ACHN (cell line): ENCODE data around the gene CAPN1.
"Not testable (repeated sequence)": the region's sequence is repeated elsewhere in the genome, so short reads cannot be mapped to it uniquely, and the experiment has no call there.

Experiments
- DNase-seq: peaks from one replicate; pipeline ENCODE4 v3.0.0-alpha.2; 2015
- in situ Hi-C: cut with HindIII; loops from 2 replicates; pipeline ENCODE4 v1.10.0; 2017; ENCODE audit warnings: low sequenced_read_pairs, low pct_ligation_motif_present, low pct_unique_long_range_greater_than_20kb

CAPN1 gene

DNA sequence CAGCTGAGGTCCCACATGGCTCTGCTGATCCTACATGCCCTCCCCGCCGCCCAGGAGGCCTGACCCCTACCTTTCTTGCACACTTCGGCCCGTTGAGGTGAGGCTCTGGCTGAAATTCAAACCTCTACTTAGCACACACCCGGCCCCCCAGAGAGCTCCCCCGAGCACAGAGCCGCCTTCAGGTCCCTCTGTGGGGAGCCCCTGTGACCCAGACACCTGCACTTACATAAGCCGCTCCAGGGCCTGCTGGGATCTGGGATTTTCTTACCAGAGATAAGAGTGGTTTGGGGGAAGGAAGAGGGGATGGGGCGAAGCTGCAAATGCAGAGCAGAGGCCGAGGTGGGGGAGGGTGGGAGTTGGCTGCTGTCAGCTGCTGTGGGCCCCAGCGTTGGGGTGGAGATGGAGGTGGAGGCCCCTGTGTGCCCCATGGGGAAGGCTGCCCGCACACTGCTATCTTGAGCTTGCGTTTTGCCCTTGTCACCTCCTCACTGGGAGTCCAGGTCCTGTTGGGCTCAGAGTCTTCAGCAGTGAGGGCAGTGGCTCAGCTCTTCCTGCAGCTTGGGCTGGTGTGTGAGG is 30.6 kb downstream of the CAPN1 start:
- in situ Hi-C loops: no loop called here
- no peak for DNase-seq

DNA sequence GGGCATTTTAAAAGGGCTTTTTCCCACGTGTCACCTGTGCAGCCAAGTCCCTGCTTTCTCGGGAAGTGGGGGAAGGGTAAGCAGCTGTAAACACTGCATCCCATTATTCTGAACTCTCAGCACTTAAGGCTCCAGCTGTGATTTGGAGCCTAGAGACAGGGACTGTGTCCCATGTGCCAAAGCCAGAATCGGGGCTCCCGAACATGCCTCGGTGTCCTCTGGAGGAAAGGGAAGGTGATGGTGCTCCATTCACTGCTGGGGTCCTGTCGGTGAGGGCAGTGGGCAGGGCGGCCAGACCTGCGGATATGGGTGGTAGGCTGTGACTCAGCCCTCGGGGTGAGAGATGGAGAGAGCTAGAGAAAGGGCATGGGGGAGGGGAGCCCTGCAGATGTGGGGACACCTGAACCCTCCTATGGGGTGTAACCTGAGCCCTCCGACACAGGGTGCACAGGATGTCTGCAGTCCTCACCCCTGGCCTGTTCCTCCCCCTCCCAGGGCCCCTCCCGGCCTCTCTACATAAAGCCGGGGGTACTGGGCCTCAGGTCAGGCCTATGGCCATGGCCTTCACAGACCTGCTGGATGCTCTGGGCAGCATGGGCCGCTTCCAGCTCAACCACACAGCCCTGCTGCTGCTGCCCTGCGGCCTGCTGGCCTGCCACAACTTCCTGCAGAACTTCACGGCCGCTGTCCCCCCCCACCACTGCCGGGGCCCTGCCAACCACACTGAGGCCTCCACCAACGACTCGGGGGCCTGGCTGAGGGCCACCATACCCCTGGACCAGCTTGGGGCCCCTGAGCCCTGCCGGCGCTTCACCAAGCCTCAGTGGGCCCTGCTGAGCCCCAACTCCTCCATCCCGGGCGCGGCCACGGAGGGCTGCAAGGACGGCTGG is 31.8 kb downstream of the CAPN1 start:
- in situ Hi-C loops: no loop called here
- DNase-seq: no peak

DNA sequence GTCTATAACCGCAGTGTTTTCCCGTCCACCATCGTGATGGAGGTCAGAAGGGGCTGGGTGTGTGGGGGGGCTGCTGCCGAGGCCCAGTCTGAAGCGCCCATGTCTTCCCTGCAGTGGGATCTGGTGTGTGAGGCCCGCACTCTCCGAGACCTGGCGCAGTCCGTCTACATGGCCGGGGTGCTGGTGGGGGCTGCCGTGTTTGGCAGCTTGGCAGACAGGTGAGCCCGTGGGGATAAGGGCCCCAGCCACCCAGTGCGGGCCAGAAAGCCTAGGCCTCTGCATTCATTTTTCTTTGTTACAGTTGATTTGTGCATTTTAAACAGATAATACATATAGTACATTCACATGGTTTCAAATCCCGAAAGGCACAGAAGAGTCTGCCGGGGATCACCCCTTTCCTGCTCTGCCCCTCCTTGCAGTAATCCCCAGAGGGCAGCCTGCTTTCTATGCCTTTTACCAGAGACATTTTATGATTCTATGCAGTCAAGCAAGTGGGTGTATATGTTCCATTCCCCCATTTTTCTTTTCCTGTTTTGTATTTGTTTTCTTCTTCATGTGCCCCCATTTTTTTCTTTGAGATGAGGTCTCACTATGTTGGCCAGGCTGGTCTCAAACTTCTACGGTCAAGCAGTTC is 32.6 kb downstream of the CAPN1 start:
- in situ Hi-C loops: no loop called here
- DNase-seq: no peak

DNA sequence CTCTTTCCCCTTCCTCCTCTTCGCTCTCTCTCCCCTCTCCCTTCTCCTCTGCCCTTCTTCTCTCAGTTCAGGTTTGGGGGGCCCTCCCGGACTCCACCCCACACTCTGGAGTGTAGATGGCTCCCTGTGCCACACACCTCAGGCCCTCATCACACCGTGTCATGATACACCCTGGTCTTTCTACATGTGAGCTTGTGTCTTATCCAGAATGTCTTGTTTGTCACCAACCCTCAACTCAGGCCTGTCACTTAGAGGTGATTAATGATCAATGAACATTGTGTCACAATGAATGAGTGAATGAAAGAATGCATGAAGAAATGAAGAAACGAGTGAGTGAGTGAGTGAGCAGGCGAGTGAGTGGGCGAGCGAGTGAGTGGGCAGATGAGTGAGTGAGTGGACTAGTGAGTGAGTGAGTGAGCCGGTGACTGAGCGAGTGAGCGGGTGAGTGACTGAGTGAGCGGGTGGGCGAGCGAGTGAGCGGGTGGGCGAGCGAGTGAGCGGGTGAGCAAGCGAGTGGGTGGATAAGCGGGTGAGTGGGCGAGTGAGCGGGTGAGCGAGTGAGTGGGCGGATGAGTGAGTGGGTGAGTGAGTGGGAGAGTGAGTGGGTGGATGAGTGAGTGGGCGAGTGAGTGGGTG is 33.8 kb downstream of the CAPN1 start:
- DNase-seq: no peak
- in situ Hi-C loops: no loop called here

DNA sequence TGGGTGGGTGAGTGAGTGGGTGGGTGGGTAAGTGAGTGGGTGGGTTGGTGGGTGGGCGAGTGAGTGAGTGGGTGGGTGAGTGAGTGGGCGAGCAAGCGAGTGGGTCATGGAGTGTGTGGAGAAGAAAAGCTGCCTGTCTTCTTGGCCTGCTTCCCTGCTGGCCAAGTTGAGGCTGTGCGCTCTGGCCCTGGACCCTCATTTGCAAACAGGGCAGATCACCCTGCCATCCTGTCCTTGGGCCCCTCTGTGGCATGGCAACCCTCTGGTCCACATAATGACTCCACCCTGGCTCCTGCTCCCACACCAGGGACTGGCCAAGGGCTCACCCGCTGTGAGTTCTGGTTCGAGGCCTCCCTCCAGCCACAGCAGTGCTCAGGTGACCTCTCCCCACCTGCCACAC is 35.1 kb downstream of the CAPN1 start:
- DNase-seq: no peak
- in situ Hi-C loops: no loop called here

DNA sequence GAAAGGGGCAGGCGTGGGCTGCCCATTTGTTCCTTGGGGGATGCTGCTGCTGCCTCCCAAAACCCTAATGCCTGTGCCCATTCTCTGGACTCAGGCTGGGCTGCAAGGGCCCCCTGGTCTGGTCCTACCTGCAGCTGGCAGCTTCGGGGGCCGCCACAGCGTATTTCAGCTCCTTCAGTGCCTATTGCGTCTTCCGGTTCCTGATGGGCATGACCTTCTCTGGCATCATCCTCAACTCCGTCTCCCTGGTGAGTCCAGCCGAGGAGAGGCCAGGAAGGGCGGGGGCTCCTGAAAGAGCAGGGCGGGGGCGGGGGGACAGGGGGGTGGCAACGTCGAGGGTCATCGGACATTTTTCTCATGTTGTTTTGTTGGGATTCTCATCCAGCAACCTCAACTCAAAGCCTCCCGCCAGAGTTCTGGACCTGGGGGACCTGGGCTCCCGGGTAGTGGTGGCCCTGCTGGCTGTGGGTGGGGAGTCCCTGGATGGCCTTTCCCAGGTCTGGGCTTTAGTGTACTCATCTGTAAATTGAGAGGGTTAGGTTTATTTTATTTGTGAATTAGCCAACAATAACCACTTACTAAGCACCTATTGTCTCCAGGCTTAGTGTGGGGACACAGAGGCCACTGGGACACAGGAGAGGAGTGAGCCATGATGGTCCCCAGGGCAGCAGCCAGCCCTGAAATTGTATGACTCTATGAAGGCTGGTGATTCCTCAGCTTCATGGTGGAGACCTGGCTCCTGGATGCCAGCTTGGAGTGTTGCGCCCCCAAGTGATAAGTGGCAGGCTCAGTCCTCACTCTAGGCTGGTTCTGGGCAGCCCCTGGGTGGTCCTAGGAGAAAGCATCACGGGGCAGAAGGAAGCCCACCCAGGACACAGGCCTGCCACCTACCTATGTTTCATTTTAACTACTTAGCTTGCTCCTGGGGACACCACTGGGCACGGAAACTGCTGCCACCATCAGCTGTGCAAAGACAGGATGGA is 36.0 kb downstream of the CAPN1 start:
- in situ Hi-C loops: no loop called here
- DNase-seq: no peak

DNA sequence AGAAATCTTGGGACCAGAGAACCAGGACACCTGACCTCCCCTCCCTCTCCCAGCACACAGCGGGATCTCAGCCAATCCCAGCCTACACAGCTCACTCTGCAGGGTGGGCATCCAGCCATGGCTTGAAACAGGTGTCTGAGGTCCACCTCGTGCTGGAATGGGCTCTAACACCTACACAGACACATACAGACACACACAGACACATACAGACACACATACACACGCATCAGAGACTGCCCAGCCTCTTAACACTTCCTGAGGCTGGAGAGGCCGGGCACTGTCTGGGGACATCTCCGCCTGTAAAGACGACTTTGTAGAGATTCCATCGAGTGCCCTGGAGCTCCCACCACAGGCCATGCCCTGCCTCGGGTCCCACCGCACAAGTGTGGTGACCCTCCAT is 36.7 kb downstream of the CAPN1 start:
- in situ Hi-C loops: no loop called here
- DNase-seq: no peak

DNA sequence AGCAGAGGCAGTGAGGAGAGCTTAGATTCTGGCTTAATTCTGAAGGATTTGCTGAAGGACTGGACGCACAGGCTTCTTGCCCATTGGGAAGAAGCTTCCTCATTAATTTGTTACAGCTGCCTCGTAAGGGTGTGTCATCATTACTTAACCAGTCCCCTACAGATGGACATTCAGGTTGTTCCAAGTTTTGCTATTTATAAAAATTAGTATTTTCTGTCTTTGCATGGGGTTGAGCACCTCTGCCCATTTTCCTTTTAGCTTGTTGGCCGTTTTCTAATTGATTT is 38.1 kb downstream of the CAPN1 start:
- in situ Hi-C loops: no loop called here
- no peak for DNase-seq

DNA sequence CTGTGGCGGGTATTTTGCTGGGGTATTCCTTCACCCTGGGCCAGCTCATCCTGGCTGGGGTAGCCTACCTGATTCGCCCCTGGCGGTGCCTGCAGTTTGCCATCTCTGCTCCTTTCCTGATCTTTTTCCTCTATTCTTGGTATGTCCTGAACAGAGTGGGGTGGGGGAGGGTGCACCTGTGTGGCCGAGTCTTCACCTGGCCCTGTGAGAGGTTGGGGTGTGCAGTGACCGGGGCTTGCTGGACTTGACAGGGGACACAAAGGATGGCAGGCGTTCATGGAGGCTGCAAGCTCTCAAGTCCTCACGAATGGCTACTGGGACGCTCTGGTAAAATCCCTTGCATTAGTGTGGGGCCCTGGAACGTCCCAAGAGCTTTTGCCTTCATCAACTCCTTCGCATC is 39.3 kb downstream of the CAPN1 start:
- no peak for DNase-seq
- in situ Hi-C loops: no loop called here

DNA sequence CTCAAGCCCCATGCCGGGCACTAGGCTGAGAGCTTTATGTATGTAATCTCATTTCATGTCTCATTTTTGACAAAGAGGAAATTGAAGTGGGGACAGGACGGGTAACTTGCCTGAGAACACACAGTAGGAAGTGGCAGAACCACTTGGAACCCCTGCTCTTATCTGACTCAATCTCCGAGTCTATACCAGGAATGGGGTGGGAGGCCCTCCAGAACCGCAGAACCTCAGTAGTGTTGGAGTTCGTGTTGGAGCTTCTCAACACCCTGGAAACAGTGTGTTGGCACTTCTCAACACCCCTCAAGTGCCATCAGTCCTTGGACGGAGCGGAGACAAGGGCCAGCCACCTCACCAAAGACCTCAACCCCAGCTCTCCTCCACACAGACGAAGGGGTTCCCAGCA is 41.3 kb downstream of the CAPN1 start:
- in situ Hi-C loops: no loop called here

DNA sequence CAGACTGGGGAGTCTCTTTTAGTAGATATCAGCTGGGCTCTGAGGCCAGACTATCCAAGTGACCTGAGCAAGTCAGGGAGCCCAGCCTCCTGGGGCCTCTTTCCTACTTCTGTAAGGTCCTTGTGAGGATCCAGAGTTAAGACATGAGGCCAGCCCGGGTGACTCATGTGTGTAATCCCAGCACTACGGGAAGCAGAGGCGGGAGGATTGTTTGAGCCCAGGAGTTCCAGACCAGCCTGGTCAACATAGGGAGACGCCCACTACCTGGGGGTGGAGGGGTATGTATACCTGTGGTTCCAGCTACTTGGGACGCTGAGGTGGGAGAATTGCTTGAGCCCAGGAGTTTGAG is 43.2 kb downstream of the CAPN1 start:
- peak; percentile 46 for DNase-seq
- in situ Hi-C loops: no loop called here

More for the DNA sequence above, 41.3 kb downstream of the CAPN1 start:
- DNase-seq: no peak

DNA sequence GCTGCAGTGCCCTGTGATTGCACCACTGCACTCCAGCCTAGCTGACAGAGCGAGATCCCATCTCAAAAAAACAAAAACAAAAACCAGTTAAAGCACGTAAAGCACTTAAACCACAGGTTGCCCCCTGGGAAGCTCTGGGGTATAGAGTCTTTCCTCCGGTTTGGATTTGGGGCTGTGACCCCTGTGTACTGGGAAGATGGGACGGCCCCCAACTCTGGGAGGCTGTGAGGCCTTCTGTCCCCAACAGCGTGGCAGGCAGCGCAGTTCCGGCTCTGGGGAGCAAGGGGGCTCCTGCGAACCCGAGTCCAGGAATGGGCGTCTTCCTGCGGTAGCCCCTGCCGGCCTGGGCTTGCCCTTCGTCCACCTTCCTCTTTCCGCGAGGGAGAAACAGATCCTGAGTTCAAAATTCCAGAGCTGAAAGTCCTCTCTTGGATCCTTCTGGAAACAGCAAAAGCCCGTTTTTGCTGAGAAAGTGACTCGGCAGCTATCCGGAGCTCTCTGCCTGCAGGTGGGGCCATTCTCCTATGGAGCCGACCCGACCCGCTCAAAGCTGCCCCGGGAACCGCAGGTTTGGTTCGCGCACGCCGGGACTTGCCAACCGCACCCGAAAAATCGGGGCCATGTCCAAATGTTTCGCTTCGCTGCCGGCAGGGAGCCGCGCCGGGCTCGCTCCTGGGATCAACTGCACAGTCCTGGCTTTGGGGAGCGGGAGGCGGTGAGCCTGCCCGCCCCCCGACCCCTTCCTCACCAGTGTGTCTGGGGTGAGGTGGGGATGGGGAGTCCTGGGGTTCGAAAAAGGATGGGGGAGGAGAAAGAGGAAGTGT is 43.8 kb downstream of the CAPN1 start:
- DNase-seq: peak; percentile 60
- in situ Hi-C loops: no loop called here

DNA sequence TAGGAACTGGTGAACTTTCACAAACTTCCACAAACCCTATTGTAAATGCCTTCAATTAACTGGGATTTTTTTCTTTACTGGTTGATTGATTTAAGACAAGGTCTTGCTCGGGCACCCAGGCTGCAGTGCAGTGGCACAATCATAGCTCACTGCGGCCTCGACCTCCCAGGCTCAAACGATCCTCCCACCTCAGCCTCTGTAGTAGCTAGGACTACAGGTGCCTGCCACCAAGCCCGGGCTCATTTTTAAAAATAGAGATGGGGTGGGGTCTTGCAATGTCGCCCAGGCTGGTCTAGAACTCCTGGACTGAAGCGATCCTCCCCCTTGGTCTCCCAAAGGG is 44.3 kb downstream of the CAPN1 start:
- in situ Hi-C loops: no loop called here

DNA sequence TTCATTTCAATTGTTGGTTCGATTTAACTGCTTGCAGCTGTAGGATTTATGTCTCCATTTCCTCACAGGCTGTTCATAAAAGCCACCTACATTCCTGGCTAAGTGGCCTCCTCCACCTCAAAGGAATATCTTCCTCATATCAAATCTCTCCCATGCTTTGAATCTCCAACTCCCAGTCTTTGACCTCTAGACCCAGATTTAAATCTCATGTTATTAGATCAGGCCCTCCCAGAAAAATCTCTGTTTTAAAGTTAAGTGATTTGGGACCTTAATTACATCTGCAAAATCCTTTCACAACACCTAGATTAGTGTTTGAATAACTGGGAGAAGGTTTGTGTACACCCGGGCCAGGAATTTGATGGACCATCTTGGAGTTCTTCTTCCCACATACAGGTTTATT is 46.2 kb downstream of the CAPN1 start:
- in situ Hi-C loops: no loop called here

More for the DNA sequence above, 44.3 kb downstream of the CAPN1 start:
- no peak for DNase-seq

DNA sequence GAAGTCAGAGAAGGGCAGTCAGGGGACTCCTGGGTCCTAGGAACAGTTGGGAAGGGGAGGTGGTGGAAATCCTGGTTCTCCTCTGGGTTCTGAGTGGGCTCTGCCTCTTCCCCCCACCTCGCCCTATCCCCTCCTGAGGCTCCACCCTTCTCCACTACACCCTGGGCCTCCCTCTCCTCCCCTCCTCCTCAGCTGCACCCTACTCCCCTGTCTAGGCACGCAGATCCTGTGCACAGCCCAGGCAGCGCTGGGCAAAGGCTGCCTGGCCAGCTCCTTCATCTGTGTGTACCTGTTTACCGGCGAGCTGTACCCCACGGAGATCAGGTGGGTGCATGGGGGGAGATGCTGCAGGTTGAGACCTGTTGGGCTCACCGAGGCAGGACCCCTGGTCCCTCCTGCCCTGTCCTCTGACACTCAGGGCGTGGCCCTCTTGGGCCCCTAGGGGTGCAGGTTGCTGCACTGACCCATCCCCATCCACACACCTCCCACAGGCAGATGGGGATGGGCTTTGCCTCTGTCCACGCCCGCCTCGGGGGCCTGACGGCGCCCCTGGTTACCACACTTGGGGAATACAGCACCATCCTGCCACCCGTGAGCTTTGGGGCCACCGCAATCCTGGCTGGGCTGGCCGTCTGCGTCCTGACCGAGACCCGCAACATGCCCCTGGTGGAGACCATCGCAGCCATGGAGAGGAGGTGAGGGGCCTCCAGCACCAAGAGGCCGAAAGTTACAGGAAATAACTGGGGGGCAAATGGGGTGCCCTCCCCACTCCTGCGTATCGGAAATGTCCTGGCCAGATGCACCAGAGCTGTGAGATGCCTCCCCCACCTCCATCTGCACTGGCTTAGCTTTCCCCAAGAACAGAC is 54.7 kb downstream of the CAPN1 start:
- in situ Hi-C loops: no loop called here
- DNase-seq: no peak

More for the DNA sequence above, 46.2 kb downstream of the CAPN1 start:
- no peak for DNase-seq

DNA sequence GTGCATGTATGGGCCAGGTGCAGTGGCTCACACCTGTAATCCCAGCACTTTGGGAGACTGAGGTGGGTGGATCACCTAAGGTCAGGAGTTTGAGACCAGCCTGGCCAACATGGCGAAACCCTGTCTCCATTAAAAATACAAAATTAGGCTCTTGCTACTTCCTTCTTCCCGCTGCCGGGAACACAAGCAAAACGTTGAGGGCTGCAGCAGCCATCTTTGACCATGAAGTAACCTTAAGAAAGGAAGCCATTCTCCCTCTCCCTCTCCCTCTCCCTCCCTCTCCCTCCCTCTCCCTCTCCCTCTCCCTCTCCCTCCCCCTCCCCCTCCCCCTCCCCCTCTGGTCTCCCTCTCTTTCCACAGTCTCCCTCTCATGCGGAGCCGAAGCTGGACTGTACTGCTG is 56.6 kb downstream of the CAPN1 start:
- in situ Hi-C loops, DNase-seq: not testable (repeated sequence)

DNA sequence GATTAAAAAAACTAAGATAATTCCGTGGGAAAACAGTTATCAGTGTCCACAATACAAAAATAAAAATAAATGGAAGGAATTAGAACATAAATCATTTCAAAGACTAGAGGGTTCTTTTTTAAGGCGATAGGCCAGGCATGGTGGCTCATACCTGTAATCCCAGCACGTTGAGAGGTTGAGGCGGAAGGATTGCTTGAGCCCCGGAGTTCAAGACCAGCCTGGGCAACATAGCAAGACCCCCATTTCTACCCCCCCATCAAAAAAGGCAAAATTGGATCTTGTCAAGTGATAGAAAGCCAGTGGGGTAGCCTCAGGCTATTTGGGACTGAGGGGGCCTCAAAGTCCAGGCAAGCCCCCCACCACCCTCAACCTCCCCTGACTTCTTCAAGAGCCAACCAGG is 59.4 kb downstream of the CAPN1 start:
- in situ Hi-C loops: no loop called here
- no peak for DNase-seq
